NCI-H128 (cell line): ENCODE results near the gene FPGS.

ENCODE experiments used
- DNase-seq: peaks from one replicate; lab custom pipeline; 2025; ENCODE audit not compliant: unreplicated experiment; lab: John Stamatoyannopoulos, UW

The FPGS gene

DNA sequence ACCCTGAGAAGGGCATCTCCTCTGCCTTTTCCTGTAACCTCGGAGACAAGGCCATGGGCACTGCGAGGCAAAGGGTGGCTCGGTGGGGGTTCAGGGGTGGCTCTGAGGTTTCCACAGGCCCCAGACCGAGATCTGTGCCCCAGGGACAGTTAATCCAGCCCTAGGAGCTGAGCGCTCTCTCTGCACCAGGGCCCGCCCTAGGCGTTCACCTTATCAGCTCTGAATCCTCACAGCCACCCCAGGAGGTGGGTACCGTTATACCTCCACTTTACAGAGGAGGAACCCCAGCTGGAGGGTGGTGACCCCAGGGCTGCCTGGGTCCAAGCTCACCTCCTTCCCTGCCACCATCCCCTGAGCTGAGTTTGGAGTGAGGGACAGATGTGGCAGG lies 54.0 kb downstream of the FPGS start:
- DNase-seq, result no peak

DNA sequence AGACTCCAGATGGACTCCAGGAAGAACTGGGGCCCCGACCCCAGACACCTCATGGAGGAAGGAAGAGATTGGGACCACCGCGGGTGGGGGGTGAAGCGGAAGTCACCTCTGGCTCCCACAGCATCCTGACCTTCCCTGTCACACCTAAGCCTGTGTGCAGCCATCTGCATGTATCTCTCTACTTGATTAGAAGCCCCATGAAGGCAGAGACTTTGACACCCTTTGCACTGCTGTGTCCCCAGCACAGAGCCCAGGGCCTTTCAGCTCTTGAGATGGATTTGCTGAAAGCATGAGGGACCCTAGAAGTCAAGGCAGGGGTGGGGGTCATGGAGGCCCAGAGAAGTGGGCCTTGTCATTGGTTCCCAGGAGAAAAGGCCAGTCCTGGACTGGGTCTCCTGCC lies 54.6 kb downstream of the FPGS start:
- no peak for DNase-seq

DNA sequence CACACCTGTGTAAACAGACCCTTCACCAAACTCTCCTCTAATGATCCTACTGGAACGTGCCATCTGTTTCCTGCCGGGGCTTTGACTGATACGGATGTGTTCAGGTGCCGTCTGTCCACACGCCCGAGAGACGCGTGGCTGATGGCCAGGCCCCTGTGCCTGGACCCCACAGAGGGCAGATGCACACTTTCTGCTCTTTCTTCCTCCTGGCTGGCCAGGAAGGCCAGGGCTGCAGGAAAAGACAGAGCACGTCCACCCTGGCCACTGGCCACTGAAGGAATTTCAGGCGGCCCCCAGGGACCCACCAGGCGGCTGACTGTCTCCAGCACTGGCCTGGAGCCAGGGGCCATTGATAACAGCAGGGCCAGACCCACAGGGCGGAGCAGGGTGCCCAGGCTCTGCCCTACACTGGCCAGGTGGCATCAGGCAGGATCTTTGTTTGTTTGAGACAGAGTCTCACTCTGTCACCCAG lies 55.4 kb downstream of the FPGS start:
- DNase-seq, result no peak

DNA sequence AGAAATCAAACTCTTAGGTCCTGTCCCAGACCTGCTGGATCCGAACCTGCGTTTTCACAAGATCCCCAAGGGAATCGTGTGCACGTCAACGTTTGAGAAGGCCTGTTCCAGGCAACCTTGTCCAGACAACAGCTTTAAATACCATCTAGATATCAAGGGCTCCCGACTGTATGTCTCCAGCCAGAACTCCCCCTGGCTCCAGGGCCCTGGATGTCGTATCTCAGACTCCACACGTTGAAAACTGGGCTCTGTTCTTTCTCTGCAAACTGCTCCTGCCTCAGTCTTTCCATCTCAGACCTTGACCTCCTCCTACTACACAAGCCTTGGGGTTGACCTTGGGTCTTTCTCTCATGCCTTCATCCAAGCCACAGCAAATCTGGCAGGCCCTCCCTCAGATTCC lies 57.6 kb downstream of the FPGS start:
- DNase-seq, result no peak

DNA sequence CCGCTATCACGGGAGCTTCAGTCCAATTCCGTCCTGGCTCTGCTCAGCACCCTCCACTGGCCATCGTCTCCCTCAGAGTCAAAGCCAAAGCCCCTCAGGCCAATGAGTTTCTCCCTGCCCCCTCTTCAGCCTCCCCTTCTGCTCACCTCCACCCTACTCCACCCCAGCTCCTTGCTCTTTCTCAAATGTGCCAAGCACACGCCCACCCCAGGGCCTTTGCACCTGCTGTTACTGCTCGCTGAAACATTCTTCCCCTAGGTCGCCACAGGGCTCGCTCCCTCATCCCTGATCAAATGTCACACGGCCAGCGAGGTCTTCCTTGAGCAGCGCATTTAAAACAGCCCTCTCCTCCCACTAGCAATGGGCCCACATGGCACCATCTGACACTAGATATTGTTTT lies 58.1 kb downstream of the FPGS start:
- no peak for DNase-seq

DNA sequence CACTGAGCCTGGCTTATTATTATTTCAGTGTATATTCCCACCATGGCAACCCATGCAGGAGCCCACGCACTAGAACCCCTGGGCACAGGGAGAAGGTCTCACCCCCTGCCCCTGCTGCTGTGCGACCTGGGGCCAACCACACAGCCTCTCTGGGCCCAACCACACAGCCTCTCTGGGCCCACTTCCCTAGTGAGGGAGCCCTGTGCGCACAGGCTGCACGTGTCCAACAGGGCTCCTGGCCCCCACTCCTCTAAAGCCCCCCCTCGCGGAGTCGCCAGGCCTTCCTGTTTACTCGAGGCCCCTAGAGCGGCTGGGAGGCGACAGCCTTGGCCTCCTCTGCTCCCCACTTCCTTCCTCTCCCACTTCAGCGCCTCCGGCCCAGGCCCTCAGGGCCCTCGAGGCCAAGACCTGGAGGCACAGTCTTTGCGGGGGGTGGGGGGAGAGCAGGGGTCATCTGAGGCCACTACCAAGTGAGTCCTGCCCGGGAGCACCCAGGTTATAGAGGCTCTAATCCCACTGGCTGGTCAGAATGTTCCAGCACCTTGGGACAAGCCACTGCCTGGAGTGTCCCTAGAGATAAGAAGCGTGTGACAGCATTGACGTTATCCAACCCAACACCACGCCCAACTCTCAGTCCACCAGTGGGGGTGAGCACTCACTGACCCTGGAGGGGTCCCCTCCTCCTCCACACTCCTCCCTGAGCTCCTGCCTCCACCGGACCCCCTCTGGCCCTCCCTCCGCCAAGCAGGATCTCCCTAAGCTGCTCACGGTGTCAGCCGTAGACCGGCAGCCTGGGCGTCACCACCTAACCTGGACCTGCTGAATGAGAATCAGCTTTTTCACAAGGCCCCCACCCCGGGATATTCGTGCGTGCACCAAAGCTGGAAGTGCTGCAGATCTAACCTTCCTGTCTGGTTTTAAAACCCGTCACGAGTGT lies 59.7 kb downstream of the FPGS start:
- no peak for DNase-seq

DNA sequence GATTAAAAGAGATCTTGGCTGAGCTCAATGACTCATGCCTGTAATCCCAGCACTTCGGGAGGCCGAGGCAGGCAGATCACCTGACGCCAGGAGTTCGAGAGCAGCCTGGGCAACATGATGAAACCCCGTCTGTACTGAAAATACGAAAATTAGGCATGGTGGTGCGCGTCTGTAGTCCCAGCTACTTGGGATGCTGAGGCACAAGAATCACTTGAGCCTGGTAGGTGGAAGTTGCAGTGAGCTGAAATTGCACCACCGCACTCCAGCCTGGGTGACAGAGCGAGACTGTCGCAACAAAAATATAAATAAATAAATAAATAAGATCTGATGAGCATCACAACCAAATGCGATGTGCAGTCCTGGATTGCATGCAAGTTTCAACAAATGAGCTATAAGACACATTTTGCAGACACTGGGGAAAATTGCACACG lies 60.5 kb downstream of the FPGS start:
- no peak for DNase-seq
